ENCODE measurements around the gene RAB31. TPM values are rescaled to one million over a fixed set of nuclear protein-coding genes. Genes with fewer than 3 reads are reported as not detected.

Gene RAB31
- total RNA-seq, 1 experiment from 2014 or later, result 118 TPM

GRCh38 chr18:9852266-9853081, 144.4 kb downstream of the RAB31 start:
- peaks cover 14% of the 10 kb centered on the region for H3K4me1 ChIP-seq (ENCODE audit: control insufficient read depth, insufficient read depth, low read length)

More at GRCh38 chr18:9852266-9853081, 144.4 kb downstream of the RAB31 start:
- Histone ChIP-seq H3K27me3 (ENCODE audit: control insufficient read depth, insufficient read depth, low read length) (no peaks in the 10 kb centered on the region), H3K4me3 (ENCODE audit: low read depth in 2 of 2, low read length in 2 of 2) (no peak overlapping the region), H3K36me3 (ENCODE audit: control insufficient read depth, insufficient read depth, low read length) (peaks cover 2% of the 10 kb centered on the region; the same call in 1 of the 2 replicates), H3K9me3 (ENCODE audit: control insufficient read depth, insufficient read depth, low read depth, low read length) (0 out of 2 replicates have a peak, but pooled peaks cover 3% of the 10 kb centered on the region), H3K27ac (ENCODE audit: low read length) (no peak overlapping the region)
- no peak for TF ChIP-seq CTCF (IDR thresholded peaks at IDR 0.05)
- no peak for TF ChIP-seq TCF7L2 (IDR thresholded peaks at IDR 0.05; ENCODE audit: low read depth, low read length)
- no peak for TF ChIP-seq REST (IDR thresholded peaks at IDR 0.05; ENCODE audit: insufficient read depth in 1 of 2, low read depth in 2 of 2, low read length in 1 of 2)
- no peak for TF ChIP-seq POLR2AphosphoS5 (IDR thresholded peaks at IDR 0.05; ENCODE audit: low read depth, low read length)
- no peak for TF ChIP-seq SIN3A (IDR thresholded peaks at IDR 0.05; ENCODE audit: borderline replicate concordance, insufficient read depth, low read depth, low read length)
- in situ Hi-C loops (cut with HindIII; ENCODE audit: low pct_unique_long_range_greater_than_20kb, low sequenced_read_pairs), result no loop called here
- intact Hi-C loops (cut with micrococcal nuclease; ENCODE audit: unreplicated experiment), result no loop called here
- POLR2A ChIA-PET, result interaction anchor here (0.7 kb wide), 1 partner anchor 56 kb away, joined by 4 read pairs; no protein-coding TSS in a partner anchor
- DNase-seq (ENCODE audit: low read depth, low spot score) (no peak), ATAC-seq (no peak)
- CTCF ChIA-PET, result interaction anchor here (0.5 to 0.7 kb wide), 2 partner anchors 17 to 106 kb away, joined by 3 to 9 read pairs; no protein-coding TSS in a partner anchor
- no TSS peak for BruUV-seq (replicated peaks)
